ENCODE data around the gene UBE2V1. TPM values are rescaled to one million over a fixed set of nuclear protein-coding genes. Genes with fewer than 3 reads are reported as not detected.
A peak's percentile ranks its signal among the peaks of the same experiment; 100 is the strongest.

The UBE2V1 gene
- total RNA-seq, 1 donor from 2014 or later = 150 TPM

GRCh38 chr20:50041246-50041873, 71.6 kb downstream of the UBE2V1 start:
- H3K4me3 Mint-ChIP-seq (ENCODE audit: low read depth) = no peak overlapping the region
- H3K27ac Mint-ChIP-seq = peak overlapping the region; percentile 83
- peaks cover 5% of the 10 kb centered on the region for H3K4me1 Mint-ChIP-seq (ENCODE audit: low read depth)
- H3K9me3 Mint-ChIP-seq (ENCODE audit: low read depth) = no peaks in the 10 kb centered on the region
- H3K27me3 Mint-ChIP-seq = peaks cover 5% of the 10 kb centered on the region
- DNase-seq (ENCODE audit: low spot score, unreplicated experiment) = no peak
- no peaks in the 10 kb centered on the region for H3K36me3 Mint-ChIP-seq (ENCODE audit: insufficient read depth)
- TF ChIP-seq, protein P1, sequence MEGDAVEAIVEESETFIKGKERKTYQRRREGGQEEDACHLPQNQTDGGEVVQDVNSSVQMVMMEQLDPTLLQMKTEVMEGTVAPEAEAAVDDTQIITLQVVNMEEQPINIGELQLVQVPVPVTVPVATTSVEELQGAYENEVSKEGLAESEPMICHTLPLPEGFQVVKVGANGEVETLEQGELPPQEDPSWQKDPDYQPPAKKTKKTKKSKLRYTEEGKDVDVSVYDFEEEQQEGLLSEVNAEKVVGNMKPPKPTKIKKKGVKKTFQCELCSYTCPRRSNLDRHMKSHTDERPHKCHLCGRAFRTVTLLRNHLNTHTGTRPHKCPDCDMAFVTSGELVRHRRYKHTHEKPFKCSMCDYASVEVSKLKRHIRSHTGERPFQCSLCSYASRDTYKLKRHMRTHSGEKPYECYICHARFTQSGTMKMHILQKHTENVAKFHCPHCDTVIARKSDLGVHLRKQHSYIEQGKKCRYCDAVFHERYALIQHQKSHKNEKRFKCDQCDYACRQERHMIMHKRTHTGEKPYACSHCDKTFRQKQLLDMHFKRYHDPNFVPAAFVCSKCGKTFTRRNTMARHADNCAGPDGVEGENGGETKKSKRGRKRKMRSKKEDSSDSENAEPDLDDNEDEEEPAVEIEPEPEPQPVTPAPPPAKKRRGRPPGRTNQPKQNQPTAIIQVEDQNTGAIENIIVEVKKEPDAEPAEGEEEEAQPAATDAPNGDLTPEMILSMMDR (IDR thresholded peaks at IDR 0.05; ENCODE audit: unreplicated experiment) = no peak

GRCh38 chr20:50040432-50041245, 72.3 kb downstream of the UBE2V1 start:
- Mint-ChIP-seq H3K4me1 (ENCODE audit: low read depth) (peaks cover 5% of the 10 kb centered on the region), H3K4me3 (ENCODE audit: low read depth) (no peak overlapping the region), H3K36me3 (ENCODE audit: insufficient read depth) (no peaks in the 10 kb centered on the region), H3K27me3 (peaks cover 5% of the 10 kb centered on the region), H3K27ac (peak overlapping the region; percentile 83), H3K9me3 (ENCODE audit: low read depth) (no peaks in the 10 kb centered on the region)
- DNase-seq (ENCODE audit: low spot score, unreplicated experiment) = no peak
- TF ChIP-seq, protein P1 (IDR thresholded peaks at IDR 0.05; ENCODE audit: unreplicated experiment) = no peak

- TF ChIP-seq, protein P1 (IDR thresholded peaks at IDR 0.05; ENCODE audit: unreplicated experiment) = no peak
- H3K27ac Mint-ChIP-seq = no peak overlapping the region
- no peak overlapping the region for H3K4me3 Mint-ChIP-seq (ENCODE audit: low read depth)
- no peaks in the 10 kb centered on the region for H3K9me3 Mint-ChIP-seq (ENCODE audit: low read depth)
- H3K27me3 Mint-ChIP-seq = peaks cover 5% of the 10 kb centered on the region
- no peaks in the 10 kb centered on the region for H3K36me3 Mint-ChIP-seq (ENCODE audit: insufficient read depth)
- no peak for DNase-seq (ENCODE audit: low spot score, unreplicated experiment)
- H3K4me1 Mint-ChIP-seq (ENCODE audit: low read depth) = peaks cover 5% of the 10 kb centered on the region
Measured at GRCh38 chr20:50039706-50040431, 73.1 kb downstream of the UBE2V1 start.

GRCh38 chr20:50038574-50038991, 74.4 kb downstream of the UBE2V1 start:
- no peak overlapping the region for H3K27ac Mint-ChIP-seq
- peaks cover 5% of the 10 kb centered on the region for H3K27me3 Mint-ChIP-seq
- no peaks in the 10 kb centered on the region for H3K9me3 Mint-ChIP-seq (ENCODE audit: low read depth)
- H3K4me1 Mint-ChIP-seq (ENCODE audit: low read depth) = peaks cover 5% of the 10 kb centered on the region
- H3K4me3 Mint-ChIP-seq (ENCODE audit: low read depth) = no peak overlapping the region
- no peaks in the 10 kb centered on the region for H3K36me3 Mint-ChIP-seq (ENCODE audit: insufficient read depth)
- DNase-seq (ENCODE audit: low spot score, unreplicated experiment) = no peak
- TF ChIP-seq, protein P1 (IDR thresholded peaks at IDR 0.05; ENCODE audit: unreplicated experiment) = no peak

DNA sequence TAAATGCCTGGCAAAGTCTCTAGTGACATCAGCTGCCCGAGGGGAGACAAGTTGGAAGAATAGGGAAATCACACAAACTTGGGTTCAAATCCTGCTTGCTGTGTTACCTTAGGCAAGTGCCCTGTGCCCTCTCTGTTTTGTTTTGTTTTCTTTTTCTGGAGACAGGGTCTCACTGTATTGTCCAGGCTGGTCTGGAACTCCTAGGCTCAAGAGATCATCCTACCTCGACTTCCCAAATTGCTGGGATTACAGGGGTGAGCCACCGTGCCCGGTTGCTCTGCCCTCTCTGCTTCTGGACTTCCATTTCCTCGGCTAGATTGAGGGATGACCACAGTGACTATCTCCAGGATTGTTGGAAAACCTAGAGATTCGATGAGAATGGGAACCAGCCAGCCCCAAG, 74.8 kb downstream of the UBE2V1 start:
- Mint-ChIP-seq H3K36me3 (ENCODE audit: insufficient read depth) (no peaks in the 10 kb centered on the region), H3K4me1 (ENCODE audit: low read depth) (peaks cover 5% of the 10 kb centered on the region), H3K27ac (no peak overlapping the region), H3K4me3 (ENCODE audit: low read depth) (no peak overlapping the region), H3K27me3 (peaks cover 5% of the 10 kb centered on the region), H3K9me3 (ENCODE audit: low read depth) (no peaks in the 10 kb centered on the region)
- no peak for DNase-seq (ENCODE audit: low spot score, unreplicated experiment)
- TF ChIP-seq, protein P1 (IDR thresholded peaks at IDR 0.05; ENCODE audit: unreplicated experiment) = no peak

Data from progenitor cell of endocrine pancreas (in vitro differentiated cells).